HG03575 (cell line): ENCODE results near the gene F12.
"Not testable (repeated sequence)": the region's sequence is repeated elsewhere in the genome, so short reads cannot be mapped to it uniquely, and the experiment has no call there.

Source experiments
- ATAC-seq: cut with Tn5 transposase; IDR thresholded peaks from one replicate; pipeline ENCODE4 v1.9.1; 2021; ENCODE audit not compliant: unreplicated experiment, insufficient number of reproducible peaks, low FRiP score; ENCODE audit errors: extremely low read depth

F12 gene

DNA sequence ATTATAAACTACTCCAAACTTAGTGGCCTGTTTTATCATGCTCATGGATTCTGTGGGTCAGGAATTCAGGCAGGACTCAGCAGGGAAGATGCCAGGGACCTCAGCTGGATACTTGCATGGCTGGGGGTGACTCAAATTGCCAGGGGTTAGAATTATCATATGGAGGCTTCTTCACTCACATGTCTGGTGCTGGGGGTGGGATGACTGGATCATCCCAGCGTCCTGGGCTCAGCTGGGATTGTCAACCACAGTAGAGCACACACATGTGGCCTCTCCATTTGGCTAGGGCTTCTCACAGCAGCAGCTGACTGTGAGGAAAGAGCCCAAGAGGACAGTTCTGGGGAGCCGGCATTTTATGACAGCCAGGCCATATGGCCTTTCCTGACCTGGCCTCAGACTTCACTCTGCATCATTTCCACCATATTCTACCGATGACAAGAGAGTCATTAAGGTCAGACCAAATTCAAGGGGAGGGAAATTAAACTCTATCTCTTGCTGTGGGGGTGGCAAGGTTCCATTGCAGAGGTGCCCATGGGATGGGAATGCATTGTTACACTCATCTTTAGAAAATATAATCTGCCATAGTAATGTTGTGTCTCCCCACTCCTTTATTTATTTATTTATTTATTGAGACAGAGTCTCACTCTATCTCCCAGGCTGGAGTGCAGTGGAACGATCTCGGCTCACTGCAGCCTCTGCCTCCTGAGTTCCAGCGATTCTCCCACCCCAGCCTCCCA, 11.9 kb upstream of the F12 start:
- no peak for ATAC-seq

DNA sequence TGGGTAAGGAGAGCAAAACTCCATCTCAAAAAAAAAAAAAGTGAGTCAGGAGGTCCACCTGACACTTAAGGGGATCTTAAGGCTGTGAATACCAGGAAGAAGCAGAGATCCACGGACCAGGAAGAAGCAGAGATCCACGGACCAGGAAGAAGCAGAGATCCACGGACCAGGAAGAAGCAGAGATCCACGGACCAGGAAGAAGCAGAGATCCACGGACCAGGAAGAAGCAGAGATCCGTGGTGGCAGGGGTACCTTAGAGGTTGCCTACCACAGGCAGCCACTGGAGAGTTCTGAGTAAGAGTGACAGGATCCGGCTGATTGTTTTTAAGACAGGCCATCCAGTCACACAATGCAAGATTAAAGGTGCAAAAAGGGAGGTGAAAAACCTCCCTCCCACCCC, 11.1 kb upstream of the F12 start:
- ATAC-seq = not testable (repeated sequence)

DNA sequence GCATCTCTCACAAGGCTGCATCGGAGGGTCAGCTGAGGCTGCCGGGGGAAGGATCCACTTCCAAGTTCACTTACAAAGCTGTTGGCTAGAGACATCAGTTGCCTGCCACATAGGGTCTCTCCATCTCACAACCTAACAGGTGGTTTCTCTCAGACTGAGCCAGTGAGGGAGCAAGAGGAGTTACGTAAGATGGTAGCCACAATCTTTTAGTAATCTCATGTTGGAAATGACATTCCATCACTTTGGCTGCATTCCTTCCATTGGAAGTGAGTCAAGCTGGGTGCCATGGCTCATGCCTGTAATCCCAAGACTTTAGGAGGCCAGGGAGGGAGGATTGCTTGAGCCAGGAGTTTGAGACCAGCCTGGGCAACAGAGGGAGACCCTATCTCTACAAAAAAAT, 9.7 kb upstream of the F12 start:
- ATAC-seq = no peak

DNA sequence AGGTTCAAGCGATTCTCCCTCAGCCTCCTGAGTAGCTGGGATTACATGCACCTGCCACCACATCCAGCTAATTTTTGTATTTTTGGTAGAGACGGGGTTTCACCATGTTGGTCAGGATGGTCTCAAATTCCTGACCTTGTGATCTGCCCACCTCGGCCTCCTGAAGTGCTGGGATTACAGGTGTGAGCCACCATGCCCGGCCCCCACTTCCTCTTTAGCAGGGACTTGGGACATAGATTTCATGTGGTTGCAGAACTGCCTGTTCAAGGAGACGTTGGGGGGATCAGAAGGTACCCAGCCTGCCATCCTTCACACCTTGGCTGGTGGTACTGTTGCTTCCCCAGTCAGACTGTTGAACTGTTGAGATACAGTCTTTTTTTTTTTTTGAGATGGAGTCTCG, 7.7 kb upstream of the F12 start:
- ATAC-seq = not testable (repeated sequence)

DNA sequence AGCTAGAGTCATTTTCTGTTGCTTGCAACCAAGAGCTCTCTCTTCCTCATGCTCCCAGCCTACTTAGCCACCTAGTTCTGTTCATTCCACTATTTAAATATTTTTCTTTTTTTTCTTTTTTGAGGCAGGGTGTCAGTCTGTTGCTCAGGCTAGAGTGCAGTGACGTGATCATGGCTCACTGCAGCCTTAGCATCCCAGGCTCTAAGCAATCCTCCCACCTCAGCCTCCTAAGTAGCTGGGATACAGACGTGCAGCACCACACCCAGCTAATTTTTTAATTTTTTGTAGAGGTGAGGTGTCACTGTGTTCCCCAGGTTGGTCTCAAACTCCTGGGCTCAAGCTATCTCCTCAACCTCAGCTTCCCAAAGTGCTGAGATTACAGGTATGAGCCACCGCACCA, 5.1 kb upstream of the F12 start:
- ATAC-seq = no peak

DNA sequence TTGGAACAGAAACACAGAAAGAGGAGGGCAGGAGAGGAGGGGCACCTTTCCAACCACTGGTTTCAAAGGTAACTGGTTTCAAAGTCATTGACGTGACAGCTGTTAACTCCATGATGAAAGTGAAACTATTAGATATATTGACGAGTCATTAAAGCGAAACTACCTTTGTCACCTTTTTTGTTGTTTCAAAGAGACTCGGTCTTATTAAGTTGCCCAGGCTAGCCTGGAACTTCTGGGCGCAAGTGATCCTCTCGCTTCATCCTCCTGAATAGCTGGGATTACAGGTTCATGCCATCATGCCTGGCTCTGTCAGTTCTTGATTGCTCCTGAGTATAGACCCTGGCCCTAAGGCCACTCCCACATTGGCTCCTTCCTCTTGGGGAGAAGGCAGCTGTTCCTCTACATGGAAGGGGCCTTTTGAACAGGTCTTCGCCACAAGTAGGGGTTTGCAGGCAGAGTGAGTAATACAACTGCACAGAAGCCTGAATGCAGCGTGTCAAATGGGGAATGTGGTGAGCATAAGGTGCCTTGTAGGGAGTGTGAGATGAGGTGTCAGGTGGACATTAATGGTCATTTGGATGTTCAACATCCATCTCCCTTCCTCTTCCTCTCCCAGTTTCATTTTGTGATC, 3.4 kb upstream of the F12 start:
- no peak for ATAC-seq

DNA sequence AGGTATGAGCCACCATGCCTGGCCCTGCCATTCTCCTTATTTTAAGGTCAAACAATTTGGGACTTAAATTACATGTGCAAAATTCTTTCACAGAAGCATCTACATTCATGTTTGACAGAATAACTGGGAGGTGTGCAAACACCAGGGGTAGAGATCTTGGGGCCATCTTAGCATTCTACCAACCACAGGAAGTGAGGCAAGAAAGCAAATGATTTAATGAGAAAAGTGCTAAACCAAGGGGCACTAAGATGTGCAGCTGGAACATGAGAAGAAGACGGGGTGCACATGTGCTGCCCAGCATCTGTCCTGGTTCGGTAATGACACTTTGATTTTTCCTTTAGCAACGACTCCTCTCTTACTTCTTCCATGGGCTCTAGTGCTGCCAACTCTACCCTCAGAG, 1.2 kb upstream of the F12 start:
- ATAC-seq = no peak

DNA sequence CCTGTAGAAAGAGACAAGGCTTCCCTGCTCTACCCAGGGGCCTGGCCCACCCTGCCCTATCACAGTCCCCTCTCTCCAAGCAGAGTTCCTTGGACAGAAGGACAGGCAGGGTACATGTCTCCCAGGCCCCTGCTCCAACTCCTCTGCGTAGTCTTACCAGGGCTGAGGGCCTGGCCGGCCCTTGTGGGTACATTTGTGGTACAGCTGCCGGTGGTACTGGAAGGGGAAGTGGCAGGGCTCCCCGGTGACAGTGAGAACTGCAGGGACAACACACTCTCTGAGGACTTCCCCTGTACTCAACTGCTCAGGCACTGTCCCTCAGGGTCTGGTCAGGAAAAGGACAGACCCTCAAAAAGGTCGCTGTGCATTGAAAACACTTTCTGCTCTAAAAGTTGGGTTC, 3.6 kb downstream of the F12 start:
- ATAC-seq = no peak

DNA sequence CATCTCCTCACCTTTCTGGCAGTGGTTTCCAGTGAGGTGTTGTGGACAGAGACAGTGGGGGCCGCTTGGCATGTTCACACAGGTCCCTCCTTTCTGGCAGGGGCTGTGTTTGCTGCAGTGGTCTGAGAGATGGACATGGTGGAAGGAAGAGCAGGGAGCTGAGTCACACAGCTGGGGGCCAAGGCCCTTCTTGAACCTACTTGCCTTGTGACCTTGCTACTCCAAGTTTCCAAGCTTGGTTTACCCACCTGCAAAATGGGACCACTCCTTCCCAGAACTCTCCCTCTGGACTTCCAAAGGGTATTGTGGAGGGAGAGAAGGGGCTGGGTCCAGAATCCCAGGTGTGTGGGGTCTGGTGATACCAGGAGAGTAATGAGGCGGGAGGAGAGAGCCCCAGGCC, 4.1 kb downstream of the F12 start:
- ATAC-seq = no peak

DNA sequence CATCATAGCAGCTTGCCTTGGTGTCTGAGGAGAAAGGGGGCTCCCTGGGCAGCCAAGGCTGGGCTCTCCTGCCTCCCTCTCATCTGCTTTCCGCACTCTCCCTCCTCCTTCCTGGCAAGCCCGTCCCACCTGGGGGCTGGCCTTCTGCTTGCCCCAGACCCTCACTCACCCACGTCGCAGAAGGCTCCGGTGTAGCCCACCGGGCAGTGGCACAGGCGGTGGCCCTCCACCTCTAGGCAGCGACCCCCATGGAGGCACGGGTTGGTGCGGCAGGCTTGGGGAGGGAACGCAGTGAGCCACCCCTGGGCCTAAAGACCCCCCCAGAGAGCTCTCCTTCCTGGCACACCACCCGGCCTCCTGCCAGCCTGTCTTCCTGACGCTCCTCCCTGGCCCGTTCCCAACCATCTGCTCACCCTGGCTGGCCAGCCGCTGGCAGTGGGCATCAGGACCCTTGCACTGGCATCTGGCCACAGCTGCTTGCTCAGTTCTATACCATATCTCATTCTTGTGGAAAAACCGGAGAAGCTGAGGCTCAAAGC, 4.7 kb downstream of the F12 start:
- ATAC-seq = no peak

DNA sequence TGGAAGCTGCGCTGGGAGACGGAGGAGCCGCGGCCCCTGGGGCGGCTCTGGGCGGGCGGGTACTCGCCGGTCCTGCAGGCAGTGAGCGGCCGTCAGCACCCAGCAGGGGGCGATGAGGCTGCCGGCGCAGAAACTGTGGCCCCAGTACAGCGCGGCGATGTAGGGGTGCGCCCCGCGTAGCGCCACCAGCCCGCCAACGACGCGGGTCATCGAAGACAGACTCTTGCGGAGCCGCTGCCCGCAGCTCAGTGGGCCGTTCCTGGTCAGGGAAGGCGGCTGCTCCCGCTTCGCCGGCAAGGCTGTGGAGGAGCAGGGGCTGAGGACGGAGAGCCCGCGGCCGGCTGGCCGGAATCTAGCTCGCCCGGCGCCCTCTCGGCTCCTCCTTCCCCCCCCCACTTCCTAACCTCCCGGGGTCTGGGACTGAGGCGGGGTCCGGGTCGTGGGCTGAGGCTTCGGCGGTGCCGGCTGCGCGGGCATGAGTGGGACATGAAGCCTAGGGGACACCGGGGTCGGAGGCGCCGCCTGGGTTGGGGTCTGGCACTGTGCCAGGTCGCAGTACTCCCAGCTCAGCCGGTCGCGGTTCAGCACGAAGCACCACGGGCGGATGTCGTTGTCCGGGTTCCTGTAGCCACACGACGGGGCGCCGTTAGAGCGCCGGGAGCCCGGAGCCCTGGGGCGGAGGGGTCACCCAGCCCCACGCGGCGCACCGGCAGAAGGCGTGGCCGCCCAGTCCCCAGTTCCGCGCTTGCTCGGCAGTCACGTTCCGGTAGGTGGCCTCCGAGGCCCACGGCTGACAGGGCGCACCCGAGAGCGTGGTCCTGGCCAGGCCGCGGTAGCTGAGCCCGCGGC, 5.3 kb downstream of the F12 start:
- no peak for ATAC-seq

DNA sequence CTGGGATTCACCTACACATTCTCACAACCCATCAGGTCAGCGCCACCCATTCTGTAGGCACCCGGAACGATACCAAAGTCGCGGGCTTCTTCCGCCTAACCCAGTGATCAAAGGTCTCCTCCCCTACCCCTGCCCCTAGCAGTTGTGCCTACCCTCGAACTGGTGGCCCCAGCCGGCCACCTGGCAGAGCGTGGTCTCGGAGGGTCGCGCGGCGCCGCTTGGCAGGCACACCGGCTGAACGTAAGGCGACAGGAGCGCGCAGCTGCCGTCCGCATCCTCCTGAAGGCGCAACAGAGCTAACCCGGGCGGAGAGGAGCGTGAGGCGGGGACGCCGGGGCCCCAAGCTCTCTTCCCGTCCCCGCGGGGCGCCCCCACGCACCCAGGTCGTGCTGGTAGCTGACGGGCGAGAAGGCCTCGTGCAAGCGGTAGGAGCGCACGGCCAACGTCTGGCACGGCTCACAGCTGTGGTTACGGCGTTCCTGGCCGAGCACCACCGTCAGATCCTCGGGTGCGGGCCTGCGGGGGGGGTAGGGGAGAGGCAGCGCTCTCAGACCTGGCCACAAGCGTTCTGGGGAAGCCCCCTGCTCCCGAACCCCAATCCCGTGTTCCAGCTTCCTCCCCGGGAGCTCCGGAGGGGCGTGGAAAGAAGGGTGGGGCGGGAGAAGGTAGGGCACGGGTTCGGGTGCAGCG, 6.1 kb downstream of the F12 start:
- ATAC-seq = no peak

DNA sequence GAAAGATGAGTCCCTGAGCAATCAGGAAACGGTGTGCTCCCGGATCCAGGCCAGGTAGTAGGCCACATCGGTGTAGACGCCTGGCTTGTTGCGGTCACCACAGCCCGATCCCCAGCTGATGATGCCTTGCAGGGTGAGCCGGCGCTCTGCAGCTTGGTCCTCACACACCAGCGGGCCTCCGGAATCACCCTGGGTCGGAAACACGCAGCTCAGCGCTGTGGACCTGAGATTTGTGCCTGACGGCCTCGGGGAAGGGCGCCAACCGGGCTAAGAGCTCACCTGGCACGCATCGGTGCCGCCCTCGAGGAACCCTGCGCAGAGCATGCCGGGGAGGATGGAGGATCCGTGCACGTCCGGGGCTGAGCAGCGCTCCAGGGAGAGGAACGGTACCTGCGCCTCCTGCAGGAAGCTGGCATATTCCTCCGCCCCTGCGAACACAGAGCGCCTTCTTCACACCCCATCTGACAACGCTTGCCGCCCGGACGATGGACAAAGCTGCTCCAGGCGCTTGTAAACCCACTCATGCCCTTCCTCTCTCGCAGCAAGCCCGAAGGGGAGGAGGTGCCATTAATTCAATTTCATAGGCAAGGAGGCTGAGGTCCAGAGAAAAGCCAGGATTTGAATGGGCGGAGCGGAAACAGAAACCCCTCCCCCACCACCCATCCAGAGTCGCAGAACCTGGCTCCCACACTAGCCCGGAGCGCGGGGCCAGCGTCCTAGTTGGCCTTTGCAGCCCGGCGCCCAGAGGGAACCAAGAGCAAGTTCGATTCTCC, 6.9 kb downstream of the F12 start:
- ATAC-seq = no peak

DNA sequence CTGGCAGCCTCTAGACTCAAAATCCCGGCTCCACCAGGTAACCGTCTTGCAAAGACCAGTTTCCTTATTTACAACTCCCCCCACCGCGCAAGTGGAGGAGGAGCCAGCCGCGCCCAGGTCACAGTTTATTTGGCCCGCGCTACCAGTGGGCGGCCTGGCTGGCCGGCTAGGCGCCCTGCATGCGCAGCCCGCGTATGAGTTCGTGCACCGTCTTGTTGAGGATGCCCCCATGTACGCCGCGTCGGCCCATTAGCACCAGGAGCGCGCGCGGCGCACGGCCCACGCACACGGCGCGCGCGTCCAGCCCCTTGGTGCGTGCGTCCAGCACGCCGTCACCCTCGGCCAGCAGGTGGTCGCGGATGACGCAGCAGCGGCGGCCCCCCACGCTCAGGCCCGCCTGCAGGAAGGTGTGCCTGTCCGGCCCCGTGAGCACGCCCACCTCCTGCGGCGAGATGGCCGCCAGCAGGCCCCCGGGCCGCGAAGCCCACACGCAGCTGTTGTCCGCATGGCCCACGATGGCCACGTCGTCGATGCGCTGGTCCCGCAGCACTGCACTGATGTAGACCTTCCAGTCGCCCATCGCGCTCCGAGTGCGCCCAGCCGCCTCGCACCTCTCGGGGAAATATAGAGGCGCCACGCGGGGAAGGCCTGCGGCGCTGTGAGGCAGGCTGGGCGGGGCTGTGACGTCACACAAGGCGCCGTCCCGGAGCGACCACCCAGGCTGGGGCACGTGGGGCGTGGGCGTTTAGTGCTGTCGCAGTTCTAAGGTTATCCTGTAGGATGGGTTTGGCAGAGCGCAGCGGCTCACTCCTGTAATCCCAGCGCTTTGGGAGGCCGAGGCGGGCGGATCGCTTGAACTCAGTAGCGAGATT, 9.1 kb downstream of the F12 start, which contains the start of gene PFN3:
Gene PFN3, minus strand, starts transcription at position 665 of the 872 bp plus-strand sequence. Its CDS starts 85 bp downstream, at position 580.
- no peak for ATAC-seq

DNA sequence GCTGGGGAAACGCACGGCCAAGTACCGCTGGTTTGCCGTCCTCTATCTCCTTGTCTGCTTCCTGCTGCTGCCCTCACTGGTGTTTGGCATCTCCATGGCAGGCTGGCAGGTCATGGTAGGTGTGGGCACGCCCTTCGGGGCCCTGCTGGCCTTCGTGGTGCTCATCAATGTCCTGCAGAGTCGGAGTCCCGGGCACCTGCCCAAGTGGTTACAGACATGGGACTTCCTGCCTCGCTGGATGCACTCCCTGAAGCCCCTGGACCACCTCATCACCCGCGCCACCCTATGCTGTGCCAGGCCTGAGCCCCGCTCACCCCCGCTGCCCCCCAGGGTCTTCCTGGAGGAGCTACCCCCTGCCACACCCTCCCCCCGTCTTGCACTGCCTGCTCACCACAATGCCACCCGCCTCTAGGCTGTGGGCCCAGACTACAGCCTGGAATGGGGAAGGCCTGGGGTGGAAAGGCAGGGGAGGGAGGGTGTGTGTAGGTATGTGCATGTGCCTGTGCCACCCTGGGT, 11.4 kb downstream of the F12 start:
- no peak for ATAC-seq

DNA sequence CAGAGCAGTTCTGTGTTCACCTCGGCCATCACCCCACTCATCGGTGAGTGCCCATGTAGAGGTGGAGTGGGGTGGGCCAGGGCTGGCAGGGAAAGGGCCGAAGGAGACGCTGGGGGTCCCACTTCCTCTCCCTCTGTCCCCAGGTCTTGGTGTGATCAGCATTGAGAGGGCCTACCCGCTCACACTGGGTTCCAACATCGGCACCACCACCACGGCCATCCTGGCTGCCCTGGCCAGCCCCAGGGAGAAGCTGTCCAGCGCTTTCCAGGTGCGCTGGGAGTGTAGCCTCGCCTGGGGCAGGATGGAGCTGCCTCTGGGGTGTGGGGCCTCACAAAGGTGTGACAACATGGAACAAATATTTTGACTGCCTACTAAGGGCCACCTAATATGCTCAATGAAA, 12.6 kb downstream of the F12 start:
- ATAC-seq = no peak

DNA sequence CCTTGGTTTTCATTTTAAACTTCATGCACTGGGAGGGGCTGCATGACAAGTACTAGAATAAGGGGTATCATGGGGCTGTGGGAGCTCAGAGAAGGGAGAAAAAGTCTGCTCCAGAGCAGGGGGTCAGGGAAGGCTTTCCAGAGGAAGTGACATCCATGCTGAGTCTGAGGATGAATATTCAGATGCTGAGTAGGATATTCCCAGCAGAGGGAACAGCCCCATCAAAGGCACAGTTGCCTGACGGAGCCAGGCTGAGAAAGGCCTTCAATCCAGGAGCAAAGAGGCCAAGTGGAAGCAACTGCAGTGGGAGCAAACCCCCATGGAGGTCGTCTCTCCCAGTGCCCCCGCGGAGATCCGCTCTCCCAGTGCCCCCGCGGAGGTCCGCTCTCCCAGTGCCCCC, 13.3 kb downstream of the F12 start:
- ATAC-seq = no peak
